ENCODE results near the gene LAIR2.

LAIR2 gene

DNA sequence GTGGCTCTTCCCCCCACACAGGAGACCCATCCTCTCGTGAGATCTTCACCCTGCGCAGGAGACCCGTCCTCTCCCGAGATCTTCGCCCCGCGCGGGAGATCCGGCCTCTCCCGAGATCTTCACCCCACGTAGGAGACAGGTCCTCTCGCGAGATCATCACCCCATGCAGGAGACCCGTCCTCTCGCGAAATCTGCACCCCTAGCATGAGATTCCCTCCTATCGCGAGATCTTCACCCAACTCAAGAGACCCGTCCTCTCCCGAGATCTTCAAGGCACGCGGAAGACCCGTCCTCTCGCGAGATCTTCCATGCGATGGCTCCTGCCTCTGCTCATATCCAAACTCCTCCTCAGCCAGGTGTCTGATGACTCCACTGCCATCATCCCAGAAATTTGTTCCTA, 24.3 kb downstream of the LAIR2 start:
- Histone ChIP-seq H3K9ac (no peak overlapping the region), H3K27ac (no peak overlapping the region), H3K4me2 (ENCODE audit: low read length) (no peak overlapping the region), H3K79me2 (no peaks in the 10 kb centered on the region), H3K4me3 (ENCODE audit: low read depth, low read length) (no peak overlapping the region), H3K36me3 (ENCODE audit: control insufficient read depth, insufficient read depth, low read length) (no peaks in the 10 kb centered on the region), H2AFZ (no peak overlapping the region), H3K9me3 (ENCODE audit: control insufficient read depth, low read length) (no peaks in the 10 kb centered on the region), H3K27me3 (ENCODE audit: control insufficient read depth, insufficient read depth, low read length) (no peaks in the 10 kb centered on the region), H3K4me1 (no peaks in the 10 kb centered on the region)
- TF ChIP-seq, protein P1, sequence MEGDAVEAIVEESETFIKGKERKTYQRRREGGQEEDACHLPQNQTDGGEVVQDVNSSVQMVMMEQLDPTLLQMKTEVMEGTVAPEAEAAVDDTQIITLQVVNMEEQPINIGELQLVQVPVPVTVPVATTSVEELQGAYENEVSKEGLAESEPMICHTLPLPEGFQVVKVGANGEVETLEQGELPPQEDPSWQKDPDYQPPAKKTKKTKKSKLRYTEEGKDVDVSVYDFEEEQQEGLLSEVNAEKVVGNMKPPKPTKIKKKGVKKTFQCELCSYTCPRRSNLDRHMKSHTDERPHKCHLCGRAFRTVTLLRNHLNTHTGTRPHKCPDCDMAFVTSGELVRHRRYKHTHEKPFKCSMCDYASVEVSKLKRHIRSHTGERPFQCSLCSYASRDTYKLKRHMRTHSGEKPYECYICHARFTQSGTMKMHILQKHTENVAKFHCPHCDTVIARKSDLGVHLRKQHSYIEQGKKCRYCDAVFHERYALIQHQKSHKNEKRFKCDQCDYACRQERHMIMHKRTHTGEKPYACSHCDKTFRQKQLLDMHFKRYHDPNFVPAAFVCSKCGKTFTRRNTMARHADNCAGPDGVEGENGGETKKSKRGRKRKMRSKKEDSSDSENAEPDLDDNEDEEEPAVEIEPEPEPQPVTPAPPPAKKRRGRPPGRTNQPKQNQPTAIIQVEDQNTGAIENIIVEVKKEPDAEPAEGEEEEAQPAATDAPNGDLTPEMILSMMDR (IDR thresholded peaks at IDR 0.05) = no peak

DNA sequence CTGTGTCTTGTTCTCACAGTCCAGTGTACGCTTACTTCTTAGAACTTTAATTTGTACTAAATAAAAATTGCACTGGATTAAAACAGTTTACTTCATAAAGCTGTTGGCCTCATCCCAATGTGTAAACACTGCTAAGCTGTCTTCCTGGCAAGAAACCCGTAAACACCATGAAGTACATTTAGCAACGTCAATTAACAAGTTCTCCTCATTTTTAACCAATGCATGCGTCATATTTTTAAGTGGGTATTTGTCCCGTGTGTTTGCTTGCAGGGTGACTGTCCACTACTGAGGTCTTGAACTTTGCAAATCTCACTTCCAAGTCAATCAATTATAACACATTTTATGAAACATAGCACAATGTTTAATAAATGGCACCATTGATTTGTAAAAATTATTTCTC, 28.2 kb downstream of the LAIR2 start:
- Histone ChIP-seq H3K36me3 (ENCODE audit: control insufficient read depth, insufficient read depth, low read length) (no peaks in the 10 kb centered on the region), H3K79me2 (no peaks in the 10 kb centered on the region), H3K9ac (no peak overlapping the region), H3K4me3 (ENCODE audit: low read depth, low read length) (no peak overlapping the region), H2AFZ (no peak overlapping the region), H3K4me1 (no peaks in the 10 kb centered on the region), H3K27ac (no peak overlapping the region), H3K9me3 (ENCODE audit: control insufficient read depth, low read length) (no peaks in the 10 kb centered on the region), H3K27me3 (ENCODE audit: control insufficient read depth, insufficient read depth, low read length) (no peaks in the 10 kb centered on the region), H3K4me2 (ENCODE audit: low read length) (no peak overlapping the region)
- TF ChIP-seq, protein P1 (IDR thresholded peaks at IDR 0.05) = no peak

DNA sequence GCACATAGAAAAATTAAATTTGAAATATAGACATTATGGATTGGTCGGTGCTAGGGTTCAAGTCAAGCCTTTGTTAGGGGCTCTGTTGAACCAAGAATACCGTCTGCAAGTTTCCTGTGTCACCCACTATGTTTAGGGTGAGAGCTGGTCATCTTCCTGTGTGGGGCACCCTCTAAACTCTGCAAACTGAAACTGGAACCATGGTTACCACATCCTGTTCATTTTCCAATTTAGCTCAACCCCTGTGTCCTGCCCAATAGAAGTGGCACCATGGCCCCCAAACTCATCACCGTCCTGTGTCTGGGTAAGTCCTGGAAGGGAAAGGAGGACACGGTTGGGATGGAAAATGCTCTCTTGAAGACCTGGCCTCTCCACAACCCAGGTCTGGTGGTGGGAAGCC, 29.9 kb downstream of the LAIR2 start:
- H3K9me3 ChIP-seq (ENCODE audit: control insufficient read depth, low read length) = no peaks in the 10 kb centered on the region

DNA sequence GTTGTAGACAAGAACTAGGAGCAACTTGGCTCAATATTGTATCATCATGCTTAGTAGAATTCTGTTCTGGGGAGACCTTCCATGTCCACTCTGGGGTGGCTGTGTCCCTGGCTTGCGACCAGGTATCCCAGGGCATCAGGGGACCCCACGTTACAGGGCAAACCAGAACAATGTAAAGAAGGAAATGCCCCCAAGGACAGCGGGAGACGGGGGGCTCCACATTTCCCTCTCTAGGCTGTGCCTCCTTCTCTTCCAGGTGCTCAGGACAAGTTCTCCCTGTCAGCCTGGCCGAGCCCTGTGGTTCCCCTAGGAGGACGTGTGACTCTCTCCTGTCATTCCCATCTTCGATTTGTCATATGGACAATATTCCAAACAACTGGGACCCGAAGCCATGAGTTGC, 30.8 kb downstream of the LAIR2 start:
- no peak overlapping the region for H3K27ac ChIP-seq
- TF ChIP-seq, protein P1 (IDR thresholded peaks at IDR 0.05) = no peak
- H3K9ac ChIP-seq = no peak overlapping the region
- H3K4me2 ChIP-seq (ENCODE audit: low read length) = no peak overlapping the region
- H3K4me3 ChIP-seq (ENCODE audit: low read depth, low read length) = no peak overlapping the region
- H3K4me1 ChIP-seq = no peaks in the 10 kb centered on the region
- no peaks in the 10 kb centered on the region for H3K79me2 ChIP-seq
- H3K27me3 ChIP-seq (ENCODE audit: control insufficient read depth, insufficient read depth, low read length) = no peaks in the 10 kb centered on the region
- H3K9me3 ChIP-seq (ENCODE audit: control insufficient read depth, low read length) = no peaks in the 10 kb centered on the region
- H3K36me3 ChIP-seq (ENCODE audit: control insufficient read depth, insufficient read depth, low read length) = no peaks in the 10 kb centered on the region
- H2AFZ ChIP-seq = no peak overlapping the region

More for the DNA sequence above, 29.9 kb downstream of the LAIR2 start:
- H3K4me1 ChIP-seq = no peaks in the 10 kb centered on the region
- no peak overlapping the region for H3K27ac ChIP-seq
- H3K9ac ChIP-seq = no peak overlapping the region
- no peak overlapping the region for H2AFZ ChIP-seq
- TF ChIP-seq, protein P1 (IDR thresholded peaks at IDR 0.05) = no peak
- no peak overlapping the region for H3K4me2 ChIP-seq (ENCODE audit: low read length)
- H3K27me3 ChIP-seq (ENCODE audit: control insufficient read depth, insufficient read depth, low read length) = no peaks in the 10 kb centered on the region
- no peak overlapping the region for H3K4me3 ChIP-seq (ENCODE audit: low read depth, low read length)
- no peaks in the 10 kb centered on the region for H3K79me2 ChIP-seq
- H3K36me3 ChIP-seq (ENCODE audit: control insufficient read depth, insufficient read depth, low read length) = no peaks in the 10 kb centered on the region

DNA sequence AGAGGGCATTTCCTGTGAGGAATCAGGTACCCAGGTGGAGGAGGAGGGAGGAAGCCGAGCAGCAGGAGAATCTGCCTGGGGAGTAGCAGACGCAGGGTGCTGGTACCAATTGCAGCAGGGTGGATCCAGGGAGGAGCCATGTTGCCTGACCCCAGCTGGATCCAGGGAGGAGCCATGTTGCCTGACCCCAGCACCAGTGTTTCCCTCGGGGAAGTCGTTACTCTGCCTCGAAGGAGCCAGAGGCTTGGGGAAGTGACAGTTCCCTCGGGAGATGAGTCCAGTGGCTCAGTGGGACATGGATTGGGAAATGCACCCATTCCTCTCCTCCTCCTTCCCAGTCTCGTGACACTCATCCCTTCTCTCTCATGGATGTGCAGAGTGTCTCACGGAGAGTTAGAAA, 31.5 kb downstream of the LAIR2 start:
- no peaks in the 10 kb centered on the region for H3K79me2 ChIP-seq
- H3K4me3 ChIP-seq (ENCODE audit: low read depth, low read length) = no peak overlapping the region
- no peak overlapping the region for H3K9ac ChIP-seq
- no peaks in the 10 kb centered on the region for H3K4me1 ChIP-seq
- H3K4me2 ChIP-seq (ENCODE audit: low read length) = no peak overlapping the region
- H2AFZ ChIP-seq = no peak overlapping the region
- H3K36me3 ChIP-seq (ENCODE audit: control insufficient read depth, insufficient read depth, low read length) = no peaks in the 10 kb centered on the region
- no peaks in the 10 kb centered on the region for H3K9me3 ChIP-seq (ENCODE audit: control insufficient read depth, low read length)
- no peak overlapping the region for H3K27ac ChIP-seq
- H3K27me3 ChIP-seq (ENCODE audit: control insufficient read depth, insufficient read depth, low read length) = no peaks in the 10 kb centered on the region
- TF ChIP-seq, protein P1 (IDR thresholded peaks at IDR 0.05) = no peak

Measured in parathyroid adenoma (tissue), 2 donors.